ENCODE results near the gene TMEM273. TPM values are rescaled to one million over a fixed set of nuclear protein-coding genes. Genes with fewer than 3 reads are reported as not detected.

The TMEM273 gene
- total and polyA plus RNA-seq, 8 donors = 0.91 to 7.5 (median 2.7) TPM

- H3K27ac ChIP-seq = no peak overlapping the region
- H3K4me3 ChIP-seq = no peak overlapping the region
- no peak for FAIRE-seq
- H3K36me3 ChIP-seq = no peaks in the 10 kb centered on the region
- intact Hi-C loops (cut with DNase I) = no loop called here
- TF ChIP-seq CTCF (IDR thresholded peaks at IDR 0.05) = no peak
- no peak for DNase-seq
- no peaks in the 10 kb centered on the region for H3K4me1 ChIP-seq
- ATAC-seq = no peak
- no peaks in the 10 kb centered on the region for H3K9me3 ChIP-seq
- WGBS, 2 donors = 76 to 91% methylated on average over 2 of the region's 2 CpGs
- H3K27me3 ChIP-seq = peaks cover 0 to 4% (median 0%) of the 10 kb centered on the region in 4 donors
These were observed 20.8 kb upstream of the TMEM273 start for GRCh38 chr10:49208996-49209395.

GRCh38 chr10:49207936-49208487, 19.8 kb upstream of the TMEM273 start:
- Histone ChIP-seq H3K36me3 (no peaks in the 10 kb centered on the region), H3K27me3 (peaks cover 0 to 4% (median 0%) of the 10 kb centered on the region in 4 donors), H3K4me3 (no peak overlapping the region), H3K9me3 (no peaks in the 10 kb centered on the region), H3K27ac (no peak overlapping the region), H3K4me1 (no peaks in the 10 kb centered on the region)
- TF ChIP-seq CTCF (IDR thresholded peaks at IDR 0.05) = no peak
- FAIRE-seq = no peak
- intact Hi-C loops (cut with DNase I) = no loop called here
- no peak for ATAC-seq
- no peak for DNase-seq
- 51 to 59% methylated on average over 9 of the region's 9 CpGs for WGBS, 2 donors

GRCh38 chr10:49207113-49207512, 18.9 kb upstream of the TMEM273 start:
- H3K27ac ChIP-seq = no peak overlapping the region
- ATAC-seq = no peak
- H3K4me1 ChIP-seq = no peaks in the 10 kb centered on the region
- DNase-seq = no peak
- H3K9me3 ChIP-seq = no peaks in the 10 kb centered on the region
- H3K36me3 ChIP-seq = no peaks in the 10 kb centered on the region
- no peak overlapping the region for H3K4me3 ChIP-seq
- H3K27me3 ChIP-seq = peaks cover 0 to 4% (median 0%) of the 10 kb centered on the region in 4 donors
- no peak for TF ChIP-seq CTCF (IDR thresholded peaks at IDR 0.05)
- intact Hi-C loops (cut with DNase I) = no loop called here
- FAIRE-seq = no peak
- WGBS, 2 donors = 57 to 60% methylated on average over 3 of the region's 3 CpGs

GRCh38 chr10:49205206-49205605, 17.0 kb upstream of the TMEM273 start:
- Histone ChIP-seq H3K9me3 (no peaks in the 10 kb centered on the region), H3K4me3 (no peak overlapping the region), H3K36me3 (no peaks in the 10 kb centered on the region), H3K27me3 (peaks cover 0 to 4% (median 0%) of the 10 kb centered on the region in 4 donors), H3K4me1 (no peaks in the 10 kb centered on the region), H3K27ac (no peak overlapping the region)
- TF ChIP-seq CTCF (IDR thresholded peaks at IDR 0.05) = no peak
- no peak for FAIRE-seq
- WGBS, 2 donors = 63 to 72% methylated on average over 3 of the region's 3 CpGs
- no peak for ATAC-seq
- intact Hi-C loops (cut with DNase I) = no loop called here
- DNase-seq = no peak

GRCh38 chr10:49204119-49204518, 15.9 kb upstream of the TMEM273 start:
- TF ChIP-seq CTCF (IDR thresholded peaks at IDR 0.05) = no peak
- Histone ChIP-seq H3K4me1 (no peaks in the 10 kb centered on the region), H3K27me3 (peaks cover 0 to 4% (median 0%) of the 10 kb centered on the region in 4 donors), H3K36me3 (no peaks in the 10 kb centered on the region), H3K4me3 (no peak overlapping the region), H3K27ac (no peak overlapping the region), H3K9me3 (no peaks in the 10 kb centered on the region)
- 35 to 50% methylated on average over 1 of the region's 1 CpG for WGBS, 2 donors
- DNase-seq (no peak), FAIRE-seq (no peak), ATAC-seq (no peak)
- intact Hi-C loops (cut with DNase I) = no loop called here

Measured in pancreas (tissue), 10 donors.